Astrocyte (in vitro differentiated cells and primary cell): ENCODE results near the gene GPER1. TPM values are rescaled to one million over a fixed set of nuclear protein-coding genes. Genes with fewer than 3 reads are reported as not detected.
A peak's percentile ranks its signal among the peaks of the same experiment; 100 is the strongest.

Source experiments
- DNase-seq: peaks from one replicate; pipeline ENCODE4 v3.0.0-alpha.2; 2010; ENCODE audit warnings: low read depth
- FAIRE-seq: peaks from 2 replicates; lab custom pipeline; 2011; peaks lifted over from hg19 to GRCh38; lab: Jason Lieb, UNC
- H2AFZ ChIP-seq: 2 replicates; pipeline ENCODE4 v1.6.0; 2012; ENCODE audit warnings: low read depth, low read length, inconsistent platforms
- H3K27ac ChIP-seq: 2 replicates; pipeline ENCODE4 v1.5.1; 2011; ENCODE audit warnings: low read depth, low read length, inconsistent platforms
- H3K27me3 ChIP-seq: 2 replicates; pipeline ENCODE4 v1.6.0; 2011; ENCODE audit warnings: low read length, inconsistent platforms; ENCODE audit not compliant: insufficient read depth
- H3K36me3 ChIP-seq: 2 replicates; pipeline ENCODE4 v1.5.1; 2011; ENCODE audit warnings: low read length, inconsistent platforms; ENCODE audit not compliant: insufficient read depth
- H3K4me1 ChIP-seq: 2 replicates; pipeline ENCODE4 v1.5.1; 2011; ENCODE audit warnings: low read length, inconsistent platforms; ENCODE audit not compliant: insufficient read depth
- H3K4me2 ChIP-seq: 2 replicates; pipeline ENCODE4 v1.6.0; 2012; ENCODE audit warnings: low read length, inconsistent platforms
- H3K4me3 ChIP-seq: 2 replicates; pipeline ENCODE4 v1.5.1; 2011; ENCODE audit warnings: low read depth, mild to moderate bottlenecking, low read length, inconsistent platforms; ENCODE audit not compliant: insufficient read depth
- H3K79me2 ChIP-seq: 2 replicates; pipeline ENCODE4 v1.6.0; 2012; ENCODE audit warnings: mild to moderate bottlenecking, low read length, inconsistent platforms; ENCODE audit not compliant: insufficient read depth
- H3K9ac ChIP-seq: 2 replicates; pipeline ENCODE4 v1.6.0; 2012; ENCODE audit warnings: mild to moderate bottlenecking, low read length, inconsistent platforms
- H3K9me3 ChIP-seq: 2 replicates; pipeline ENCODE4 v1.5.1; 2012; ENCODE audit warnings: low read depth, mild to moderate bottlenecking, low read length, inconsistent platforms; ENCODE audit not compliant: insufficient read depth
- H4K20me1 ChIP-seq: 2 replicates; pipeline ENCODE4 v1.6.0; 2012; ENCODE audit warnings: low read length, inconsistent platforms; ENCODE audit not compliant: insufficient read depth
- H3K27ac Mint-ChIP-seq: one replicate; pipeline ENCODE4 v1.8.0; 2021; ENCODE audit warnings: mild to moderate bottlenecking, mixed read lengths; ENCODE audit not compliant: unreplicated experiment
- H3K27me3 Mint-ChIP-seq: one replicate; pipeline ENCODE4 v1.8.0; 2021; ENCODE audit warnings: low read depth, mixed read lengths; ENCODE audit not compliant: unreplicated experiment
- H3K36me3 Mint-ChIP-seq: one replicate; pipeline ENCODE4 v1.8.0; 2021; ENCODE audit warnings: low read depth, mixed read lengths; ENCODE audit not compliant: unreplicated experiment
- H3K4me1 Mint-ChIP-seq: one replicate; pipeline ENCODE4 v1.8.0; 2021; ENCODE audit warnings: low read depth, mixed read lengths; ENCODE audit not compliant: unreplicated experiment
- H3K4me3 Mint-ChIP-seq: one replicate; pipeline ENCODE4 v1.8.0; 2021; ENCODE audit warnings: mild to moderate bottlenecking, moderate library complexity, mixed read lengths; ENCODE audit not compliant: unreplicated experiment
- H3K9me3 Mint-ChIP-seq: one replicate; pipeline ENCODE4 v1.8.0; 2021; ENCODE audit warnings: mild to moderate bottlenecking, mixed read lengths; ENCODE audit not compliant: unreplicated experiment
- EZH2 ChIP-seq: IDR thresholded peaks from 2 replicates; pipeline ENCODE4 v1.6.1; 2012; ENCODE audit warnings: mild to moderate bottlenecking, low read length, inconsistent platforms; ENCODE audit not compliant: insufficient read depth
- total RNA-seq: library from RNA; stranded (reverse); gene quantifications from 2 replicates; pipeline ENCODE4 v1.2.1, GENCODE V29; 2021
- TF ChIP-seq, protein P1 (sequence below): IDR thresholded peaks from 2 replicates; pipeline ENCODE4 v1.5.1; 2011; ENCODE audit warnings: low read depth, mild to moderate bottlenecking, inconsistent platforms, low read length, moderate library complexity; ENCODE audit not compliant: insufficient read depth

The GPER1 gene
- total RNA-seq, 1 donor from 2014 or later, result 17.4 TPM

GRCh38 chr7:1057416-1058291 is 30.3 kb upstream of the GPER1 start:
- Mint-ChIP-seq H3K36me3 (peaks cover 3% of the 10 kb centered on the region), H3K9me3 (no peaks in the 10 kb centered on the region), H3K27me3 (peaks cover 2% of the 10 kb centered on the region), H3K27ac (no peak overlapping the region), H3K4me3 (no peak overlapping the region), H3K4me1 (peaks cover 3% of the 10 kb centered on the region)
- Histone ChIP-seq H3K27me3 (no peaks in the 10 kb centered on the region), H3K9me3 (no peaks in the 10 kb centered on the region), H2AFZ (no peak overlapping the region), H3K4me3 (no peak overlapping the region), H3K79me2 (no peaks in the 10 kb centered on the region), H3K4me1 (no peaks in the 10 kb centered on the region), H3K9ac (no peak overlapping the region), H3K36me3 (no peaks in the 10 kb centered on the region), H4K20me1 (peaks cover 61% of the 10 kb centered on the region), H3K27ac (no peak overlapping the region), H3K4me2 (no peak overlapping the region)
- DNase-seq (no peak), FAIRE-seq (no peak)
- no peak for TF ChIP-seq EZH2

DNA sequence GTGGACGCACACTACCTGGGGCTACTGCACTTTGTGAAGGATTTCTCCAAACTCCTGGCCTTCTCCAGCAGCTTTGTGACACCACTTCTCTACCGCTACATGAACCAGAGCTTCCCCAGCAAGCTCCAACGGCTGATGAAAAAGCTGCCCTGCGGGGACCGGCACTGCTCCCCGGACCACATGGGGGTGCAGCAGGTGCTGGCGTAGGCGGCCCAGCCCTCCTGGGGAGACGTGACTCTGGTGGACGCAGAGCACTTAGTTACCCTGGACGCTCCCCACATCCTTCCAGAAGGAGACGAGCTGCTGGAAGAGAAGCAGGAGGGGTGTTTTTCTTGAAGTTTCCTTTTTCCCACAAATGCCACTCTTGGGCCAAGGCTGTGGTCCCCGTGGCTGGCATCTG is 29.6 kb upstream of the GPER1 start:
- no peak overlapping the region for H3K4me3 ChIP-seq
- TF ChIP-seq EZH2, result no peak
- TF ChIP-seq, protein P1, sequence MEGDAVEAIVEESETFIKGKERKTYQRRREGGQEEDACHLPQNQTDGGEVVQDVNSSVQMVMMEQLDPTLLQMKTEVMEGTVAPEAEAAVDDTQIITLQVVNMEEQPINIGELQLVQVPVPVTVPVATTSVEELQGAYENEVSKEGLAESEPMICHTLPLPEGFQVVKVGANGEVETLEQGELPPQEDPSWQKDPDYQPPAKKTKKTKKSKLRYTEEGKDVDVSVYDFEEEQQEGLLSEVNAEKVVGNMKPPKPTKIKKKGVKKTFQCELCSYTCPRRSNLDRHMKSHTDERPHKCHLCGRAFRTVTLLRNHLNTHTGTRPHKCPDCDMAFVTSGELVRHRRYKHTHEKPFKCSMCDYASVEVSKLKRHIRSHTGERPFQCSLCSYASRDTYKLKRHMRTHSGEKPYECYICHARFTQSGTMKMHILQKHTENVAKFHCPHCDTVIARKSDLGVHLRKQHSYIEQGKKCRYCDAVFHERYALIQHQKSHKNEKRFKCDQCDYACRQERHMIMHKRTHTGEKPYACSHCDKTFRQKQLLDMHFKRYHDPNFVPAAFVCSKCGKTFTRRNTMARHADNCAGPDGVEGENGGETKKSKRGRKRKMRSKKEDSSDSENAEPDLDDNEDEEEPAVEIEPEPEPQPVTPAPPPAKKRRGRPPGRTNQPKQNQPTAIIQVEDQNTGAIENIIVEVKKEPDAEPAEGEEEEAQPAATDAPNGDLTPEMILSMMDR, result no peak
- H2AFZ ChIP-seq, result no peak overlapping the region
- no peak for FAIRE-seq
- no peaks in the 10 kb centered on the region for H3K4me1 ChIP-seq
- H3K9me3 ChIP-seq, result no peaks in the 10 kb centered on the region
- no peak overlapping the region for H3K27ac ChIP-seq
- H3K4me2 ChIP-seq, result no peak overlapping the region
- no peaks in the 10 kb centered on the region for H3K27me3 ChIP-seq
- H3K79me2 ChIP-seq, result no peaks in the 10 kb centered on the region
- H3K27ac Mint-ChIP-seq, result no peak overlapping the region
- H3K36me3 Mint-ChIP-seq, result peaks cover 4% of the 10 kb centered on the region
- no peaks in the 10 kb centered on the region for H3K36me3 ChIP-seq
- H3K27me3 Mint-ChIP-seq, result peaks cover 2% of the 10 kb centered on the region
- H3K9me3 Mint-ChIP-seq, result no peaks in the 10 kb centered on the region
- peaks cover 3% of the 10 kb centered on the region for H3K4me1 Mint-ChIP-seq
- H3K4me3 Mint-ChIP-seq, result no peak overlapping the region
- peaks cover 63% of the 10 kb centered on the region for H4K20me1 ChIP-seq
- no peak overlapping the region for H3K9ac ChIP-seq
- DNase-seq, result no peak

GRCh38 chr7:1058821-1059199 is 29.1 kb upstream of the GPER1 start:
- H3K9me3 ChIP-seq, result no peaks in the 10 kb centered on the region
- H3K27me3 ChIP-seq, result no peaks in the 10 kb centered on the region
- H3K9ac ChIP-seq, result no peak overlapping the region
- peaks cover 2% of the 10 kb centered on the region for H3K27me3 Mint-ChIP-seq
- no peak overlapping the region for H3K4me3 ChIP-seq
- H3K4me1 ChIP-seq, result no peaks in the 10 kb centered on the region
- H4K20me1 ChIP-seq, result peaks cover 68% of the 10 kb centered on the region
- H2AFZ ChIP-seq, result no peak overlapping the region
- DNase-seq (no peak), FAIRE-seq (no peak)
- no peaks in the 10 kb centered on the region for H3K36me3 ChIP-seq
- H3K4me1 Mint-ChIP-seq, result peaks cover 3% of the 10 kb centered on the region
- H3K27ac Mint-ChIP-seq, result peak overlapping the region; percentile 53
- H3K9me3 Mint-ChIP-seq, result no peaks in the 10 kb centered on the region
- H3K27ac ChIP-seq, result no peak overlapping the region
- peaks cover 6% of the 10 kb centered on the region for H3K36me3 Mint-ChIP-seq
- H3K4me3 Mint-ChIP-seq, result no peak overlapping the region
- no peak for TF ChIP-seq EZH2
- TF ChIP-seq, protein P1, result no peak
- H3K4me2 ChIP-seq, result no peak overlapping the region
- H3K79me2 ChIP-seq, result no peaks in the 10 kb centered on the region
